Motor neuron (in vitro differentiated cells): ENCODE results near the gene KDM1B. TPM values are rescaled to one million over a fixed set of nuclear protein-coding genes. Genes with fewer than 3 reads are reported as not detected.
A peak's percentile ranks its signal among the peaks of the same experiment; 100 is the strongest.
"Not testable (repeated sequence)": the region's sequence is repeated elsewhere in the genome, so short reads cannot be mapped to it uniquely, and the experiment has no call there.

ENCODE experiments used
- ATAC-seq, 8 experiments: fragments of 200-7000 bp; cut with Tn5 transposase; replicated peaks in 6 of 8; 2 replicates each; pipeline ENCODE4 v1.8.0; 2021; ENCODE audit warnings: mild to moderate bottlenecking in 8 of 8, moderate library complexity in 8 of 8
- H3K27ac ChIP-seq, 2 donors: fragments of 250-450 bp; sonication (Bioruptor Pico); 2 replicates each; pipeline ENCODE4 v1.9.0; 2021; ENCODE audit warnings: antibody characterized with exemption in 2 of 2, mild to moderate bottlenecking in 2 of 2, moderate library complexity in 1 of 2
- H3K4me1 ChIP-seq, 2 donors: fragments of 250-450 bp; sonication (Bioruptor Pico); replicated peaks in 1 of 2; 2 replicates each; pipeline ENCODE4 v1.6.1; 2021; ENCODE audit warnings: antibody characterized with exemption in 2 of 2, mild to moderate bottlenecking in 2 of 2, moderate library complexity in 1 of 2
- H3K4me3 ChIP-seq, 5 donors: fragments of 250-450 bp; sonication (Bioruptor Pico); 2 replicates each; pipeline ENCODE4 v1.9.0; 2021; ENCODE audit warnings: antibody characterized with exemption in 5 of 5, mild to moderate bottlenecking in 5 of 5, moderate library complexity in 4 of 5
- WGBS, 10 experiments: fragments of 450-650 bp; shearing (Covaris generic); methylation state at CpG; one replicate each; pipeline ENCODE4 v1.0.0; 2022; 5-methylcytosine and 5-hydroxymethylcytosine counted together
- in situ Hi-C, 9 experiments: fragments of 400-800 bp; cut with MboI; loops; one replicate each; pipeline ENCODE4 v1.15.0; 2021; ENCODE audit warnings: low sequenced_read_pairs in 9 of 9, low pct_unique_long_range_greater_than_20kb in 2 of 9; ENCODE audit not compliant: unreplicated experiment in 9 of 9
- total RNA-seq, 8 experiments: library from RNA; unstranded; fragments of 300-600 nt; gene quantifications; 2 replicates each; pipeline versions ENCODE4 v1.2.3 to v1.2.4, GENCODE V29; 2022

Gene KDM1B
- total RNA-seq, 8 experiments from 2014 or later, result 11.9 to 28.1 (median 17.9) TPM

DNA sequence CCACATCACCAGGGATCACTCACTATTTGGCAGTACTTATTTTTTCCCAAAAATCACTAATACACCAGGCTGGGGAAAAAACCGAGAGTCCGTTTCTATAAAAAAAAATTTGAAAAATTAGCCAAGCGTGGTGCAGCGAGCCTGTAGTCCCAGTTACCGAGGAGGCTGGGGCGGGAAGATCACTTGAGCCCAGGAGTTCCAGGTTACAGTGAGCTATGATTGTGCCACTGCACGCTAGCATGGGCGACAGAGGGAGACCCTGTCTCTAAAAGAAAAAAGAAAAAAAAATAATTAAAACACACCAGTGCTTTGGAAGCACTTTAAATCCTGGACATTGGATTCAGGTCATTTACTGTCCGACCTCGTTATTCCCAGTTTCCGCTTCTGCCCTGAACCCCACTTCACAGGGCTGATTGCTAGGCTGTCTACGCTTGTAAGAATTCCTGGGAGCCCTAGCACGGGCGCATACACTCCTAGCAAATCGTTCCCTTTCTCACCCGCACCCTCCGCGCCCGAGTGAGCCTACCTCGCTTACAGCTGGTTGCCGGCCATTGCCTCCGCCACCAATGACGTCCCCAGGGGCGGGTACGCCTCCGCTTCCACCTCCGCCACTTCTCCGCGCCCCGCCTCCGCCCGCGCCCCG, 594 bp upstream of the KDM1B start, which contains the start of gene TPMT:
Gene TPMT (minus strand): TSS at position 571 of the 643 bp plus-strand sequence. CDS start 5,950 bp downstream, outside the sequence.
- H3K4me1 ChIP-seq, result peaks cover 8 to 9% of the 10 kb centered on the region in 2 donors
- peak within 1 kb of the TSS; percentile 83 to 88 for H3K27ac ChIP-seq
- WGBS, 10 experiments, result 0 to 5% (median 0%) methylated on average over 2 to 13 of the region's 34 CpGs; no CpG with 5 or more reads in 1 of the 10 experiments
- in situ Hi-C loops, result no loop called here
- peak; percentile 73 to 85 (median 80) for ATAC-seq
- peak within 1 kb of the TSS; percentile 69 to 88 (median 79) for H3K4me3 ChIP-seq

DNA sequence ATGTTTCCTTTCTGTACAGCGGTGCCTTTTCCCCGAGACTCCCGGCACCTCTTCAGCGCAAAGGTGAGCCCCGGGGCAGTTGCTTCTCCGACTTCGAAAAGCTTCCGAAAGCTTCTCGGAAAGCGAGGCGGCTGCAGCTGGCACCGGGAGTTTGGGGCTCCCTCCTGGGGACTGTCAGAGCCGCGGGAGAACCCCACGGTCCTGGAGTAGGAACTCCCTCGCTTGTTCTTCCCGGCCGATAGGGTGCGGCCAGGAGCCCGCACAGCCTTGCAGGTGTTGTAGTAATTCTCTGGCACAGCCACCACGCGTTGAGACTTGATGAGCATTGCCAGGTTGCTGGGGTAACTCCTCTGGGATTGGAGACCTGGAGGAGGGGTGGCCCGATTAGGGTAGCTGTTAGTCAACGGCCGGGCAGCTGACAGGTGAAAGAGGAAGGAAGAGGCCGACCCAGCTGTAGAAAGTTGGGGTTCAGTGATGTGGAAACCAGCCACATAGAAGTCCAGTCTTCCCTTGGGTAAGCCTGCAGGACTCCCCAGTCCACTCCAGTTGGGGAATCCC, 721 bp downstream of the KDM1B start:
- Histone ChIP-seq H3K4me3 (peak overlapping the region; percentile 69 to 88 (median 79)), H3K4me1 (peaks cover 8 to 9% of the 10 kb centered on the region in 2 donors), H3K27ac (peak overlapping the region; percentile 58 to 62)
- in situ Hi-C loops, result no loop called here
- ATAC-seq, result peak; percentile 0 to 14 (median 5)
- 0 to 40% (median 5%) methylated on average over 3 to 9 of the region's 26 CpGs; no CpG with 5 or more reads in 7 of the 10 experiments for WGBS, 10 experiments

DNA sequence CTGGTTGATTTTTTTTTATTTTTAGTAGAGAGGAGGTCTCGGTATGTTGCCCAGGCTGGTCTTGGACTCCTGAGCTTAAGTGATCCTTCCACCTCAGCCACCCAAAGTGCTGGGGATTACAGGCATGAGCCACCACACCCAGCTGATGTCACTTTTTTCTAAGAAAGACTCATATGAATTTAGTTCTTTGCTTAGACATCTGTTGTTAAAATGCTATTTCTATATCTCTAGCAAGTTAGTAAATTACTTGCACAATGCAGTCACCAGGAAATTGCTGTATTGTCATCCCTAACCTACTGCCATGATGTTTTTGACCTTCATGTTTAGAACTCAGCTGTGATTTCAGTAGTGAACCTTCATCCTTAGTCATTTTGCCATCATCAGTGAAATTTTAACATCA, 5.7 kb downstream of the KDM1B start:
- 75 to 100% (median 83%) methylated on average over 1 of the region's 1 CpG; no CpG with 5 or more reads in 7 of the 10 experiments for WGBS, 10 experiments
- ATAC-seq, result peak in 2 of 8 experiments; percentile 73
- Histone ChIP-seq H3K4me1 (peaks cover 0 to 2% of the 10 kb centered on the region in 2 donors), H3K4me3 (no peak overlapping the region), H3K27ac (no peak overlapping the region)
- in situ Hi-C loops, result no loop called here

DNA sequence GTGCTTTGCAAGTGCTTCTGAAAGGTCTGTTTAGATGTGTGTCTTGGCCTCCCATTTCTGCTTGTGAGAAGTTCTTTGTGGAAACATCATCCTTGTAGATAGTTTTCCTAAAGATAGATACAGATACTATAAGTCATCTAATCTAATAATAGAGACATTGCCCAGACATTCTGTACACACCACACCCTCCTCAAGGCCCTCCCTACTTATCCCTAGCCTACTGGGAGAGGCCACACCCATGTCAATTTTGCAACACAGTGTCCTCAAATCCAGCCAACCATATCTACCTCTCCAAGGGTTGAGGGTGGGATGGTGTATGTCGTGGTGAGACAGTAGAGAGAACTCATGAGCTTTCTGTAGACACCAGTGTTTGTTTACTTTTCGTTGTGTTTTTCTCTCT, 6.2 kb downstream of the KDM1B start:
- WGBS, 10 experiments, result 33 to 100% (median 92%) methylated on average over 1 to 2 of the region's 2 CpGs; no CpG with 5 or more reads in 4 of the 10 experiments
- H3K27ac ChIP-seq, result no peak overlapping the region
- peak in 3 of 8 experiments; percentile 50 to 94 (median 93) for ATAC-seq
- H3K4me1 ChIP-seq, result no peaks in the 10 kb centered on the region
- in situ Hi-C loops, result no loop called here
- no peak overlapping the region for H3K4me3 ChIP-seq

DNA sequence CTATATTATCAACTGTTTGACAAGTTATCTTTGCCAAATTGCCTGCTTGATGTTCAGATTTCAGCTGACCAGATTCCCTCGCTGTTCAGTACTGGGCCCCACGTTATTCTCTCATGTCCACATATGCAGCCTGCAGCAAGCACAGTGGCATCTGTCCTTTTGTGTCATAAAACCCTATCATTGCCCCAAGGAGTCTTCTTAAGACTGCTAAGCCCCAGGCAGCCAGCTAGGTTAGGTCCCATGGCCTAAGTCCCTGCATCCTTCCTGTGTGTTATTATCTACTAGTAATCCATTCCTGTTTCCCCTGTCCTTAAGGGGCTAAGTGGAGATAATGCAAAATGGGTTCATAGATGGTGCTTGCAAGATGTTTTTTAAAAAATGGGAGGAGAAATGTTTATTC, 7.2 kb downstream of the KDM1B start:
- in situ Hi-C loops, result no loop called here
- Histone ChIP-seq H3K27ac (no peak overlapping the region), H3K4me3 (no peak overlapping the region), H3K4me1 (no peaks in the 10 kb centered on the region)
- 65 to 100% (median 82%) methylated on average over 1 to 2 of the region's 2 CpGs; no CpG with 5 or more reads in 6 of the 10 experiments for WGBS, 10 experiments
- ATAC-seq, result no peak

DNA sequence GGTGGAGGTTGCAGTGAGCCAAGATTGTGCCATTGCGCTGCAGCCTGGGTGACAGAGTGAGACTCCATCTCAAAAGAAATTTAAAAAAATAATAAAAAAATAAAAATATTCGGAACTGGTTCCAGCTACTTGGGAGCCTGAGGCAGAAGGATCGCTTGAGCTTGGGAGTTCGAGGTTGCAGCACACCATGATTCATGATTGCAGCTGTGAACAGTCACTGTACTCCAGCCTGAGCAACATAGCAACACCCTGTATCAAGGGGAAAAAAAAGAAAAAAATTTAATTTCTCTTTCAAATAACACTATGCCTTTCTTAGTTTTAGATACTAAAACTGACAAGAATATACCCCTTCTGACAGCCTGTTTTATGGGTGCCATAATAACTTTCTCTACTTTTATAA, 10.5 kb downstream of the KDM1B start:
- Histone ChIP-seq H3K27ac (no peak overlapping the region), H3K4me3 (no peak overlapping the region), H3K4me1 (no peaks in the 10 kb centered on the region)
- no peak for ATAC-seq
- 84 to 100% (median 98%) methylated on average over 3 to 4 of the region's 4 CpGs; no CpG with 5 or more reads in 2 of the 10 experiments for WGBS, 10 experiments
- in situ Hi-C loops, result no loop called here

DNA sequence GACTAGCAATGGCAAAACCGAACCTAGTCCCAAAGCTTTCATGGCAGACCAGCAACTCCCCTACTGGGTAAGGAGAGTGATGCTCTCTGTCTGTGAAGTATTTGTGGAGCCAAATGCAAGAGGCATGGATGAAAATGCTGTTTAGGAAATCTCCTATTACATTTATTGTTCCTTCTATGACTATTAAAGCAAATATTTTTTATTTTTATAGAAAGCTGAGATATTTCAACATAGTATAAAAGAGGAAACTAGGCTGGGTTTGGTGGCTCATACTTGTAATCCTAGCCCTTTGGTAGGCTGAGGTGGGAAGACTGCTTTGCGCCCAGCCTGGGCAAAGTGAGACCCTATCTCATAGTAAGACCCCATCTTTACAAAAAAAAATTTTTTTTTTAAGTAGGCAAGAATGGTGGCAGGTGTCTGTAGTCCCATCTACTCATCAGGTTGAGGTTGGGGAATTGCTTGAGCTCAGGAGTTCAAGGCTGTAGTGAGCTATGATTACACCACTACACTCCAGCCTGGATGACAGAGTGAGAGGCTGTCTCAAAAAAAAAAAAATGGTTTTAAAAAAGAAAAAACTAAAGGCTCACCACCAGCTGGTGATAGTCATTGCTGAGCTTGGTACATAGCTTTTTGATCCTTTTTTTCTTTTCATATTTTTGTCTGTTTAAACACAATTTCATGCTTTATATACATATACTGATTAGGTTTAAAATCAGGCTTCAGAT, 11.3 kb downstream of the KDM1B start:
- in situ Hi-C loops, result no loop called here
- 83 to 100% (median 97%) methylated on average over 1 to 2 of the region's 2 CpGs for WGBS, 10 experiments
- H3K27ac ChIP-seq, result no peak overlapping the region
- no peak for ATAC-seq
- H3K4me1 ChIP-seq, result no peaks in the 10 kb centered on the region
- H3K4me3 ChIP-seq, result no peak overlapping the region

DNA sequence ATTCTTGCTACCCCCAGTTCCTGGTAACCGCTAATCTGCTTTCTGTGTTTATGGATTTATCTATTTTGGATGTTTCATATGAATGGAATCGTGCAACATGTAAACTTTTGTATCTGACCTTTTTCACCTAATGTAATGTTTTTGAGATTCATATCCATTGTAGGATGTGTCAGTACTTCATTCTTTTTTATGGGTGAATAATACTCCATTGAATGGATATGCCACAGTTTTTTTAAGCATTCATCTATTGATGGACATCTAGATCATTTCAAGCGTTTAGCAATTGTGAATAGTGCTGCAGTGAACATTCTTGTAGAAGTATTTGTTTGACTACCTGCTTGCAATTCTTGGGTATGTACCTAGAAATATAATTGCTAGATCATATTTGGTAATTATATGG, 13.0 kb downstream of the KDM1B start:
- in situ Hi-C loops, result no loop called here
- no peak for ATAC-seq
- Histone ChIP-seq H3K4me3 (no peak overlapping the region), H3K27ac (no peak overlapping the region), H3K4me1 (no peaks in the 10 kb centered on the region)
- WGBS, 10 experiments, result 94 to 100% (median 100%) methylated on average over 1 to 3 of the region's 3 CpGs; no CpG with 5 or more reads in 1 of the 10 experiments

DNA sequence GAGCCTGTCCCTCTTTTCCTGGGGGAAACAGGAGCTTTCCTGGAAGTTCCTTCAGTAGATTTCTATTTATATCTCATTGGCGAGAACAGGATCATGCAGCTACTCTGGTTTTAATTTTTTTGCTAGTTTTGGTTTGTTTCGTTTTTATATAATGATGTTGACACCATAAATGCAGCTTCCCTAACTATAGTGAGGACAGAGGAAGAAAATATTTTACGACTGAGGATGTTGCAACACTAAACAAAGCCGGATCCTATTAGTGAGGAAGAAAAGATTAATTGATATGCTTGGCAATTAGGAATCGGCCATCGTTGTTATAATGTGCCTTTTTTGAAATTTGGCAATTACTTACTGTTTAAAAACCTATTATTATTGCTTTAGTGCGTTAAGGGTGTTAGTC, 16.6 kb downstream of the KDM1B start:
- 33 to 100% (median 78%) methylated on average over 1 to 7 of the region's 7 CpGs for WGBS, 10 experiments
- Histone ChIP-seq H3K4me1 (no peaks in the 10 kb centered on the region), H3K27ac (no peak overlapping the region), H3K4me3 (no peak overlapping the region)
- in situ Hi-C loops, result no loop called here
- no peak for ATAC-seq

DNA sequence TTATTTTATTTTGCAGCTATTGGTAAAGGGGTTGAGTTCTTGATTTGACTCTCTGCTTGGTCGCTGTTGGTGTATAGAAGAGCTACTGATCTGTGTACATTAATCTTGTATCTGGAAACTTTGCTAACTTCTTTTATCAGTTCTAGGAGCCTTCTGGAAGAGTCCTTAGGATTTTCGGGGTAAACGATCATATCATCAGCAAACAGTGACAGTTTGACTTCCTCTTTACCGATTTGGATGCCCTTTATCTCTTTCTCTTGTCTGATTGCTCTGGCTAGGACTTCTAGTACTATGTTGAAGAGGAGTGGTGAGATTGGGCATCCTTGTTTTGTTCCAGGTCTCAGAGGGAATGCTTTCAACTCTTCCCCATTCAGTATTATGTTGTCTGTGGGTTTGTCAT, 21.0 kb downstream of the KDM1B start:
- H3K4me1 ChIP-seq, ATAC-seq, H3K4me3 ChIP-seq, in situ Hi-C loops, H3K27ac ChIP-seq: not testable (repeated sequence)
- 60 to 100% (median 89%) methylated on average over 1 to 4 of the region's 4 CpGs; no CpG with 5 or more reads in 1 of the 10 experiments for WGBS, 10 experiments

DNA sequence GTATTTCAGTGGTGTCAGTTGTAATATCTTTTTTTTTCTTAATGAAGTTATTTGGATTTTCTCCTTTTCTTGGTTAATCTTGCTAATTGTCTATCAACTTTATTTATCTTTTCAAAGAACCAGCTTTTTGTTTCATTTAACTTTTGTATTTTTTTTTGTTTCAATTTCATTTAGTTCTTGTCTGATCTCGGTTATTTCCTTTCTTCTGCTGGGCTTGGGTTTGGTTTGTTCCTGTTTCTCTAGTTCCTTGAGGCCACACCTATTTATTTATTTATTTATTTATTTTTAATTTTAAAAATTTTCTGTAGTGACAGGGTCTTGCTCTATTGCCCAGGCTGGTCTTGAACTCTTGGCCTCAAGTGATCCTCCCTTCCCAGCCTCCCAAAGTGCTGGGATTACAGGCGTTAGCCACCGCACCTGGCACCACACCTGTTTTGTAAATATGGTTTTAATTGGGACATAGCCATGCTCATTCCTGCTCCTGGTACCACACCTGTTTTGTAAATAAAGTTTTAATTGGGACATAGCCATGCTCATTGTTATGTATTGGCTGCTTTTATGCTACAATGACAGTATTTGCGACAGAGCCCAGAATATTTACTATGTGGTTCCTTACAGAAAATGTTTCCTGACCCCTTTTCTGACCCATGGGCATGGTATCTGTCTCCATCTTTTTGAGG, 22.2 kb downstream of the KDM1B start:
- in situ Hi-C loops, result no loop called here
- 86 to 100% (median 95%) methylated on average over 1 to 4 of the region's 4 CpGs for WGBS, 10 experiments
- Histone ChIP-seq H3K27ac (no peak overlapping the region), H3K4me3 (no peak overlapping the region), H3K4me1 (no peaks in the 10 kb centered on the region)
- ATAC-seq, result no peak

DNA sequence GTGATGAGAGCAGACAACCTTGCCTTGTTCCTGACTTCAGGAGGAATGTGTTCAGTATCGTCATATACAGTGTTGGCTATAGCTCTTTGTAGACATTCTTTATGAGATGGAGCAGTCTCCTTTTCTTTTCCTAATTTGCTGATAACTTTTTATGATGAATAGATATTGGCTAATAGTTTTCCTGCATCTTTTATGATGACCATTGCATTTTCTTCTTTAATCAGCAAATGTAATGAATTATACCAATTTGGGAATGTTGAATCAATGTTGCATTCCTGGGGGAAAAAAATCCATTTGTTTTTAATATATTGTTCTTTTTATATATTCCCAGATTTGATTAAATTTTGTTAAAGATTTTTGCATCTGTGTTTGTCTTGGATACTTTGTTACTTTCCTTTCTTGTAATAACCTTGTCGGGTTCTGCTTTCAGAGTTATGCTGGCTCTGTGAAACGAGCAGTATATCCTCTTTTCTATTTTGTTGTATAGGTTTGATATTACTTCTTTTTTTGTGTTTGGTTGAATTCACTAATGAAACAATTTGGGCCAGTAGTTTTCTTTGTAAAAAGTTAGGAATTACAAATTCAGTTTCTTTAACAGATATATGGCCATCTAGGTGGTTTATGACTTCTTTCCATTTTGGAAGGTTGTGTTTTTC, 23.9 kb downstream of the KDM1B start:
- H3K27ac ChIP-seq, result no peak overlapping the region
- H3K4me1 ChIP-seq, result no peaks in the 10 kb centered on the region
- ATAC-seq, result no peak
- in situ Hi-C loops, result no loop called here
- no peak overlapping the region for H3K4me3 ChIP-seq
- 52 to 100% (median 90%) methylated on average over 1 to 3 of the region's 3 CpGs; no CpG with 5 or more reads in 1 of the 10 experiments for WGBS, 10 experiments
